ENCODE measurements around the gene SLC4A2. TPM values are rescaled to one million over a fixed set of nuclear protein-coding genes. Genes with fewer than 3 reads are reported as not detected.

Gene SLC4A2
- total RNA-seq, 1 donor from 2014 or later, result 52.6 TPM

GRCh38 chr7:151095123-151095797 lies 35.9 kb downstream of the SLC4A2 start:
- no peak for DNase-seq

- peak; percentile 37 for DNase-seq
Measured at GRCh38 chr7:151095828-151096475, 36.6 kb downstream of the SLC4A2 start.

- no peak for DNase-seq
Measured at GRCh38 chr7:151099486-151100211, 40.3 kb downstream of the SLC4A2 start.

DNA sequence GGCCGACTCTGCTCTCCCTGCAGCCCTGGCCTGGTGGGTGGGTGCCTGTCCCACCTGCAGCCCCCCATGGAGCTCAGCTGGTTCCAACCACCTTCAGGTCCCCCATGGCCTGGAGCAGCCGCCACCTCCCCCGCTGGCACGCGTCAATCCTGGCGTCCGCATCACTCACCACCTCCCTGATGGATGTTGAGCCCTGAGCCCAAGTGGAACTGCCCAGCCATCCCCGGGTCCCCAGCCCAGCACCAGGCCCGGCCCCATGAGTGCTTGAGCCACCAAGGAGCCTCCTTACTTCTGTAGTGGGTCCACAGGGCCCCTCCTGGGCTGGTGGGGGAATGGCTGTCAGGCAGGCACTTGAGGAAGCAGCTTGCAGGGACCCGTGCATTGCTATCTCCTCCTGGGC lies 41.5 kb downstream of the SLC4A2 start:
- no peak for DNase-seq

DNA sequence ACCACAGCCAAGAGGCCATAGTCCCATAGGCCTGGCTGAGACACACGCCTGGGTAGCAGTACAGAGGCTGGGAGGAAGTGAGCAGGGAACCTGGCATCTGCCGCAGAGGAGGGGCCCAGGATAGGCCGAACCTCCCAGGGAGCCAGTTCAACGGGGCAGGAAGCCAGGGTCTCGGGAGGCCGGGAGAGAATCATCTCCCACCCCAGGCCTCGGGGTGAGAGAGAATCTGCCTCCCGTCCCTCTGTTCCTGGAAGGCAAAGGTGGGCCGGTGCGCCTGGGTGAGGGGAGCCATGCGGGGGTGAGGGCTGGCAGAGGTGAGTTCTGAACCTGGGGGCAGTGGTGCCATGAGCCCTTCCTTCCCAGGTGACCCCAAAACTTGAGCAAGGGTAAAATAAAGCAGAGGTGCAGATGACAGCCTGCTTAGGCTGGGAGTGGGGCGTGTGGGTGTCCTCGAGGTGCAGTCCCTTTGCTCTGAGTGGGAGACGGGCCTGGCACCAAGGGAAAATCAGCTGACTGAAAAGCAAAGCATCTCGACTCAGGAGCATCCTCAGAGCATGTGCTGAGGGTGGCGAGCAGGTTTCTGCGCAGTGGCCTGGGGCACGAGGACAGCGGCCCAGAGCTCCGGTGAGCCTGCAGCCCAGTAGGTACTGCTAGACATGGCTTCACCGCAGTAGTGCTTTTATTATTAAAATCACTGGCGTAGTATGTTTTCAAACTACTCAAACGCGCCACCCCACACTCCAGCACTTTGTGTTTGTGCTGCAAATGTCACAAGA lies 42.4 kb downstream of the SLC4A2 start:
- DNase-seq, result no peak

DNA sequence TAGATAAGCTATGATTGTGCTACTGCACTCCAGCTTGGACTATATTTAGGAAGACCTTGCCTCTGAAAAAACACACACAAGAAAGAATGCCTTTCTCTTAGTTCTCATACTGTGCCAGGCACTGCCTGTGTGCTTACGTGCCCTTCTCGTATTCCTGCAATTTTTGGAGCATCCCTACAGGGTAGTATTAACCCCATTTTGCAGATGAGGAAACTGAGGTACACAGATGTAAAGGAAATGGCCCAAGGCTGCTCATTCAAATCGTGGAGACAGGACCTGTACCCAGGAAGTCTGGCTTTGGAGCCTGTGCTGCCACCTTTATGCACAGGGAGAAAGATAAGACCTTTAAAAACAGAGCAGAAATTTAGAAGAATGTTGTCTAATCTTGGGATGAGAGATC lies 43.6 kb downstream of the SLC4A2 start:
- no peak for DNase-seq

GRCh38 chr7:151103973-151104372 lies 44.6 kb downstream of the SLC4A2 start:
- DNase-seq, result no peak

DNA sequence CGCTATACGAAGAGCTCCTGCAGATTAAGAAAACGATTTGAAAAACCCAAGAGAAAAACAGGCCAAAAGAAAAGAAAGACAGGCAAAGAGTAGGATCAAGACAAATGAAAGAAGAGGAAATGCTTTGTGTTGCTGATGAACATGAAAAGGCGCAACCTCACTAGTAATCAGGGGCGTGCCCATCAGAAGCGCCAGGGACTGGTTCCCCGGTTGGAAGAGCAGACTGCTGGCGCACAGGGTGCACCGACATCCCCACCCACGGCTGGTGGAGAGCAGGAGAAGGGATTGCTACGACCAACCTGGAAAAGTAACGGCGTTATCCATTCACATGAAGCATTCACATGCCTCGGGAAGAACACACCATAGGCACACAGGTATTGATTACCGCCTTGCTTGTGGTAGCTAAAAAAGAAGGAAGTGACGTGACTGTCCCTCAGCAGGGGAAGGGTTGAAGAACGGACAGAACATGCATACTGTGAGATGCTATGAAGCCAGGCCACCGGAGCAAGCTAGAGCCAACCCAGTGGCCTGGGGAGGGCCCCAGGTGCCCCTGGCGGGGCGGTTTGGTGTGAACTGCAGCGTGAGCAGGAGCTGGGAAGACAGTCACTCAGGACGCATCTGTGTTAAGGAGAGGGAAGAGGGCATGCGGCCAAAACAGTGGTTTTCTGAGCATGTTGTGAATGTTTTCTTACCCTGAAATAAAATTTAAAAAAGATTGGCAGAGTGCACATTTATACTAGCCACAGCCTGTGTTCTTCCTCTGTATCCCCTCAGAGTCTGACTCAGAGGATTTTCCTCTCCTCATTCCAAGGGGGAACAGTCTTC lies 45.2 kb downstream of the SLC4A2 start:
- no peak for DNase-seq

DNA sequence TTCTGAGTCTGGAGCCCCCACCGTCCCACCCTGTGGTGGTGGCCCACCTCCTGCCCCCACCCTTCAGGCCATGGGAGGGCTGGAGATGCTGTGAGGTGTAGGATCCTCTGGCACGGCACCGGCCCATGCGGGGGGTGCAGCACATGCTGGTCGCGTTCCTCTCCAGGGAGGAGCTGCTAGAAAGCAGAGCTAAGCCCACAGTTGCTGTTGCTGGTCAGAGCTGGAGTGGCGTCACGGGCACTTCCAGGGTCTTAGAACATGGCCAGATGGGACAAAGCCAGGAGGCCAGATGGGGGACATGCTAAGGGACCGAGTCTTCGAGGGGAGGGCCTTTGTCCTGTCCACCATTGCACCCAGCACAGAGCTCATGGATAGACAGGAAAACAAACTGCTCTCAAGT lies 48.5 kb downstream of the SLC4A2 start:
- DNase-seq, result no peak

DNA sequence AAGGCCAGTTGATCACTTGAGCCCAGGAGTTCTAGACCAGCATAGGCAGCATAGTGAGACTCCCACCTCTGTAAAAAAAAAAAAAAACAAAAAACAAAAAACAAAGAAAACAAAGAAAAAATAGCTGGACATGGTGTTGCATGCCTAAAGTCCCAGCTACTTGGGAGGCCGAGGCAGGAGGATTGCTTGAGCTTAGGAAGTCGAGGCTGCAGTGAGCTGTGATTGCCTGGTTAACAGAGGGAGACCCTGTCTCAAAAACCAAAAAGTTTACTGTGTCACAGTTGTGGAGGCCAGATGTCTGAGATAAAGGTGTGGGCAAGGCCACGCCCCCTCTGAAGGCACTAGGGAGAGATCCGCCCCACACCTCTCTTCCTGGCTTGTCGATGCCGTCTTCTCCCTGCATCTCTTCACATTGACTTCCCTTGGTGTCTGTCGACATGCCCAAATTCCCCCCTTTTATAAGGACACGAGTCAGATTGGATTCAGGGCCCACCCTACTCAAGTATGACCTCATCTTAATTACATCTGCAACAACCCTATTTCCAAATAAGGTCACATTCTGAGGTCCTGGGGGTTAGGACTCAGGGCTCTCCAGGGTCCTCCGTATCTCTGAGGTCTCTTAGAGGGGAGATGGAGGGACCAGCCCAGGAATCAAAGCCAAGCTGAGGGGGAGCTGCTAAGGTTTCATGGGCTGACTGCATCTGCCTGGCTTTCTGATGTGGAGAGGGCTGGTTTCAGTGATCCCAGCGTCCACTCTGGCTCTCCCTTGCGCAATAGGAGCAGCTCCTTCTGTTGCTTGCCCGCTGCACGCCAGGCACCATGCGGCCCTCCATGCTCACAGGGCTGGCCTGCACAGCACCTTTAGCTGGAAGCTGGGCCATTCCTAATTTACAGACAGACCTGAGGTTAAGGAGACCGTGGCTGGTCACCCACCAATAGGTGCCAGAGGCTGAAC lies 50.0 kb downstream of the SLC4A2 start:
- DNase-seq, result no peak

DNA sequence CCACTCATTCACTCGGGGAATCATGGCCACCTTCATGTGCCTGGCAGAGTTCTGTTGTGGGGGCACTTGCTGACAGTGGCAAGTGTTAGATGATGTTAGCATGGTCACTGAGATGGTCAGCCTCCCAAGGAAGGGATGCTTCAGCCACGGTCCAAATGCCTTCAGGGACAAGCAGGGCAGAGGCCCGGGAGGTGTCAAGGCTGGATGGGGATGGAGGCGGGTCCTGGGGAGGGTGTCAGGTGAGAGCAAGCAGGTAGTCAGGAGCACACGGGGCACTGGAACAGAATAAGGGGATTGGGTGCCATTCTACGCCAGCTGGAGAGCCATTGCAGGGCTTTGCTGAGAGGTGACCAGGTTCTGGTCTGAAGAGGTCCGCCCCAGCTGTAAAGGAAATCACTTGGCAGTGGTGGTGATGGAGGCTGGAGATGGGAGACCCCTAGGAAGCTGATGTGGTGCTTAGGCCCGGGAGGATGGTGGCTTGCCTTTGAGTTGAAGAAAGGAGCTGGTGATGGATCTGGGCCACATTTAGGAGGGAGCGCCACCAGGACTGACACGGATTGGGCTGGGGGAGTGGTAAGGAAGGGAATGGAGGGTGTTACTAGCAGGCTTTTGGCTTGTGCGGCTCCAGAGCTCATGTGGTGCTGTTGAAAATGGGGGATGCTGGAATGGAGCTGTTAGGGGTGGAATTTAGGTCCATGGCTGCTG lies 51.0 kb downstream of the SLC4A2 start:
- no peak for DNase-seq

- peak; percentile 88 for DNase-seq
Measured at GRCh38 chr7:151110941-151111645, 51.7 kb downstream of the SLC4A2 start.

DNA sequence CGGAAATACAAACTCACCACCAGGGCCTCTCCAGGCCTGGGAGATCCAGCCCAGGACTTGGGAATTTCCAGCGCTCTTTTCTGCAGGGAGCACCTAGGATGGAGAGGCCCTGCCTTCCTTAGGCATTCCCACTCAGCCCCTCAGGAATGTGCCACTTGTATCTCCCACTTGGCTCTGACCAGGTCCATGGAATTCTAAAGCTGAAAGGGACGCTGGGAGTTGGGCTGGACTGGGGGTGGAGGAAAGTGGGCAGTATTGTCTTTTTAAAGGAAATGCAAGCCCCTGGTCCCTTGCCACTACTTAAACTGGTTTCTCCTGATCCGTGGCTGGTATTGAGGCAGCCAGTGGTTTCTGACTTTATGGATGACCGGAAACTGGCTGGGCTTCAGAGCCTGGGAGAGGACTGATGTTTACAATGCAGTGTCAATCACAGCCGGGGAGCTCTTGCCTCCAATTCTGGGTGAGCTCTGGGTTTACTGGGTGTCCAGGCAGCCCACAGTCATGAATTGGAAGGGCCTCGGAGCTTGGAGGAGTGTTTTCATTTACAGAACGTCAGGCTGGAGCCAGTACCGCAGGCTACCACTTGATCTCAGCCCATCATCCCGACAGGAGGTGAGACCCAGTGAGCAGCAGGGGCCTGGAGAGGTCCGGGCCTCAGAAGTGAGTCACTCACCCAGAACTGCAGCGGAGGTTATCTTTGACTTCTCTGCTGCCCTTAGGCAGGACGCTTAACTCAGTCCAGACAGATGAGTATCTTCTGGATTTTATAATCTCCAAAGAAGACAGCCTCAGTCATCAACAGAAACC lies 54.2 kb downstream of the SLC4A2 start:
- DNase-seq, result no peak

- peak; percentile 47 for DNase-seq
Measured at GRCh38 chr7:151114151-151115090, 55.0 kb downstream of the SLC4A2 start.

DNA sequence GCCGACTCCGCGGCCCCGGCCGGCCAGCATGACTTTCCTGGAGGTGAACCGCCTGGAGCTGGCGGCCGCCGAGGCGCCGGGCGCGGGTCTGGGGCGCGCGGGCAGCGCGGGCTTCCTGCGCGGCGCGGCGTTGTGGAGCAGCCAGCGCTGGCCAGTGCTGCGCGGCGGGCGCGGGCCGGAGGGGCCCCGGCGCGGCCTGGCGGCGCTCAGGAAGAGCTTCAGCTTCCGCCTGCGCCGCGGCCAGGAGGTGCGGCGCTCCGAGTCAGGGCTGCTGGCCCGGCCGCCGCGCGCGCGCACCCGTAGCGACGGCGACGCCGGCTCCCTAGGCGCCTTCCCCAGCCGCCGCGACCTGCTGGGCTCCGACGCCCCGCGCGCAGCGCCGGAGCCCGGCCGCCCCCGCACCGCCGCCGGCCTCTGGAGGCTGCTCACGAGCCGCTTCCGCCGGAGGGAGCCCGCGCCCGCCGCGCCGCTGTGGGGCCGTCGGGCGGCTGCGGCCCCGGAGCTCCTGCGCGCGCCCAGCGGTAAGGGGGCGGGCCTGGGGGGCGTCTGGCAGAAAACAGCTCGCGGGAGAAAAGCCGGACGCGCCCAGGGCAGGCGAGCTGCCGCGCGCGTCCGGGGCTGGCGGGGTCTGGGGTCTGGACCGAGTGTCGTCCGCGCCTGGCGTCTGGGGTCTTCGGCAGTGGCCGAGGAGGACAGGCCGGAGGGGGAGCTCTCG lies 55.9 kb downstream of the SLC4A2 start:
- peak; percentile 48 for DNase-seq

DNA sequence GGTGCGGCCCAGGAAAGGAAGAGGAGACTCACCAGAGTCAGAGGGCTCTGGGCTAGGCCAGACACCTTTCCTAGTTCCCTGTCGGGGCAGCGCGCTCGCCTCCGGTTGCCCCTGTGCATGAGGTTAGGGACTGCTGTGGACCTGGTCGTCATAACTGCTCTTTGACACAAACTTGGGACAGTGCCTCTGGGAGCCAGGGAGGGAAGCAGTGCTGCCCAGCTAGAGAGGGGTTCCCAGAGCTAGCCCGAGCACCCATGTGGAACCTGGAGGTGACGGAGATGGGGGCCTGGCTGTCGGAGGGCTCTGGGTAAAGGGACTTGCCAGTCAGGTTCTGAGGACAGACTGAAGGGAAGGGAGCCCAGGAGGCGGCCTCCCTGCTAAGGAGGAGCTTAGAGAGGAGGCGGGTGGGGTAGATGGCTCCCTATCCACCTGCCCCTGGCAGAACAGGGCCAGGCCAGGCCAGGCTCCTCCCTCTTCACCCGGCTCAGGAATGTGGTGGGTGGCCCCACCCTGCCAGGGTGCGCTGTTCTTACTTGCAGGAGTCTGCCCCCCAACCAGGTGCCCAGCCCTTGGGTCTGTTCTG lies 56.5 kb downstream of the SLC4A2 start:
- peak; percentile 64 for DNase-seq
